NCI-H187 treated with DMSO at 0.1 percent for 48 hours (cell line): ENCODE measurements around the gene LANCL2.
"Not testable (repeated sequence)": the region's sequence is repeated elsewhere in the genome, so short reads cannot be mapped to it uniquely, and the experiment has no call there.

Source experiments
- DNase-seq: peaks from one replicate; lab custom pipeline; 2025; lab: John Stamatoyannopoulos, UW

The LANCL2 gene

DNA sequence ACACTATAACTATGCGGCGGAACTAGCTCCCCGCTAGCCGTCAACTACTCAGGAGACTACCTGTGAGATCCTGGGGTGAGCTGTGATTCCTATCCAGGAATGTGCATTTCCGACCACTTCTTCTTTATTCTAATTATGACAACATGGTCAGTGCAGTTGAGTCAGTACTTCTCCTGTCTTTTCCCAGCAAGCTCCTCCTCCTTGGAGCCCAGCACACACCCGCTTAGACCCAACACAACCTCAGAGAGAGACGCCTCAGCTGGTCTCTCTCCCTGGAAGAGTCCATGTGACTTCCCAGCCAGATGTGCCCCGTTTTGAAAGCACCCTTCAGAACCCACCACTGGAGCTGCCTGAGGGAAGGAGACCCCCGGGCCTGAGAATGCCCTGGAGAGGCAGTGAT is 106.5 kb downstream of the LANCL2 start:
- DNase-seq, result not testable (repeated sequence)

DNA sequence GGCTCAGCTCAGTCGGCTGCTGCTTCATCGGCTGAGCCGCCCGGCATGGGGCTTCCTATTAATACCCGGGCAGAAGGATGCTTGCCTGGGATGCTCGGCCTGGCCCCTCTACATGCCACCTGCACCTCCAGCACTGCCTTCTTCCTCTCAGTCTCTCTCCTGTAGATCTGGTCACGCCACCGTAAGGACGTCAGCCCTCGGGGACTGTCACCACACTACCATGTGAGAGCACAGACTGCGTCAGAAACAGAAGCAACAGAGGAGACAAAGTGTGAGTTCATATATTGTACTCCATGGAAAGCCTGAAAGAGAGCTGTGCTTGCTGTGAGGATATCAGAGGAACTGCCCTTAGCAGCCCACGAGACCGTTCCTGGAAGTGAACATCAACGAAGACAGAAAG is 107.3 kb downstream of the LANCL2 start:
- not testable (repeated sequence) for DNase-seq

DNA sequence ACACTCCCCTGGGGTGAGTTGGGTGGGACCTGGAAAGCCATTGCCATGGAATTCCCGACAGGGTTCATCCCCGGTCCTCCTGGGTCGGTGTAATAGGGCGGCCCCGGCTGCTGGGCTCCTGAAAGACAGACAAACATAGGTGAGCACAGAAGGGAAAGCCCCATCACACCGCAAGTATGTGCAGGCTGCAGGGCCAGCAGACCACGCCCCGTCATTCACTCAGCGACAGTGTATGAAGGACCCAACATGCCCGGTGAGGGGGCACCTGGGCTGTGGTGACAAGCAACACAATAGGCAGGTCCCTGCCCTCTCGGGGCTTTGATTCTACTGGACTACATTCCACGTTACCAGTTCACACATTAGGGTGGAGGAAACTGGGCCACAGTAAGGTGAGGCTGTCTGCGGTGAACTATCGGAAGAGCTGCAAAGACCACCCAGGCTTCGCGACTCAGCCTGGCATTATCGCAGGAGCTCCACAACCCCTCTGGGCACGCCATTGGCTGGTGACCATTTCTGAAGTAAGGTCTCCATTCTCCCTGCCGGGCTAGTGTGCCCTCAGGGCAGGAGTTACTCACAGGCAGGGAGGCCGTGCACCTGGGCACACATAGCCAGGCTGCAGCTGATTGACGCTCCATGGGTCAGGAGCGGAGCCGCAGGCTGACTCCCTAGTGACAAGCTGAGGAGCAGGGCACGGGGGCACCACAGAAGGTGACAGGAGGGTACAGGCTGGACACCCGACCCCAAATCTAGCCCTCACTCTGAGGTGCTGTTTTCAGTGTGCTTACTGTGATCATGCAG is 108.0 kb downstream of the LANCL2 start:
- DNase-seq, result no peak

DNA sequence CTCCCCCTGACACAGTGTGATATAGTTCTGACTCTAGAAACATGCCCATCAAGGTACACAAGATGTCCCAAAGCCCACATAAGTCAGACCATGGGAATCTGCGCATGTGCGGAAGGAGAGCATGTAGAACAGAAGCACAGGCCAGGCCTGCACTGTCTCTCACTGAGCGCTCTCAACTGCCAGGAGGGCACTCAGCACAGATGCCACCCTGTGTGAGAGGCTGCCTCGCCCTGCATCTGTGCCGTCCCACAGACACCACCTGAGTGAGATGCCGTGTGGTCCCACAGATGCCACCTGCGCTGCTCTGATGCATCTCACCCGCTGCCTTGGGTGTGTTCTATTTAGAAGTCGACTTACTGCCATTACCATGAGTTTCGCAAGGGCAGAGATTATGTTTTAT is 108.8 kb downstream of the LANCL2 start:
- DNase-seq, result no peak

DNA sequence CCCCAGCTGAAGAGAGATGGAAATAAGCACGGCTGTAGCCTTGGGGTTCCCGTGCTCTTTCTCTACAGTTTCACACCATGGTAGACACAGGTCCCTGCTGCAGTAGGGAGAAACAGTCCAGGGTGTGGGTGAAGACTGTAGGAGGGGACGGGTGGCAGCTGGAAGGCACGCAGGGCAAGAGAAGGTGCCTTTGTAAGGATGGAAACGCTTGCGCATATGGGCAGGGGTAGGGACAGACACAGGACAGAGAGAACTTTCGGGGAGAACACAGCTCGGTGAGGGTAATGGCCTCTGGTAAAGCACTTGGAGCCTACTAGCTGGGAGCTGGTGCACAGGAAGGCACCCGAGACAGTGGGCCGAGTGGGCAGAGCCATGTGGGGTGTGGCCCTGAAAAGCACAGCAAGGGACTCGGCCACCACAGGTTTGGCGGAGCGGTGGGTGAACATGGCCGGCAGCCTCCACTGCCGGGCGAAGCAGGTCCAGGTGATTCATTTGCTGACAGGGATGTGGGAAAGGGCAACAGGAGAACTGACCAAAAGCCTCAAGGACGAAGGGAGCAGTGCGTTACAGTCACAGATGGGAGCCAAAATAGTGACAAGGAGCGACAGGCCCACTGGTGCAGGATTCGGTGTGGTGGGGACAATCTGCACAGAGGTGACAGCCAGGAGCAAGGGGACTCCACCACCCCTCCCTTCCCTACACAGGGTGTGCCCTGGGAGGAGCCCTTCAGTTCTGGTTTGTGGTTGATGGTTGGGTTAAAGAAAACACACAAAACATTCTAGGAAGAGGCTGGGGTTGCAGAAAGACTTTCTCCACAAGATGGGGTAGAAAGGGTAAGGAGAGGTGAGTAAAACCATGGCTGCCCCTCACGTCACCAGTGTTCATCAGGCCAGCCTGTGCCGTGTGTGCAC is 110.1 kb downstream of the LANCL2 start:
- no peak for DNase-seq

DNA sequence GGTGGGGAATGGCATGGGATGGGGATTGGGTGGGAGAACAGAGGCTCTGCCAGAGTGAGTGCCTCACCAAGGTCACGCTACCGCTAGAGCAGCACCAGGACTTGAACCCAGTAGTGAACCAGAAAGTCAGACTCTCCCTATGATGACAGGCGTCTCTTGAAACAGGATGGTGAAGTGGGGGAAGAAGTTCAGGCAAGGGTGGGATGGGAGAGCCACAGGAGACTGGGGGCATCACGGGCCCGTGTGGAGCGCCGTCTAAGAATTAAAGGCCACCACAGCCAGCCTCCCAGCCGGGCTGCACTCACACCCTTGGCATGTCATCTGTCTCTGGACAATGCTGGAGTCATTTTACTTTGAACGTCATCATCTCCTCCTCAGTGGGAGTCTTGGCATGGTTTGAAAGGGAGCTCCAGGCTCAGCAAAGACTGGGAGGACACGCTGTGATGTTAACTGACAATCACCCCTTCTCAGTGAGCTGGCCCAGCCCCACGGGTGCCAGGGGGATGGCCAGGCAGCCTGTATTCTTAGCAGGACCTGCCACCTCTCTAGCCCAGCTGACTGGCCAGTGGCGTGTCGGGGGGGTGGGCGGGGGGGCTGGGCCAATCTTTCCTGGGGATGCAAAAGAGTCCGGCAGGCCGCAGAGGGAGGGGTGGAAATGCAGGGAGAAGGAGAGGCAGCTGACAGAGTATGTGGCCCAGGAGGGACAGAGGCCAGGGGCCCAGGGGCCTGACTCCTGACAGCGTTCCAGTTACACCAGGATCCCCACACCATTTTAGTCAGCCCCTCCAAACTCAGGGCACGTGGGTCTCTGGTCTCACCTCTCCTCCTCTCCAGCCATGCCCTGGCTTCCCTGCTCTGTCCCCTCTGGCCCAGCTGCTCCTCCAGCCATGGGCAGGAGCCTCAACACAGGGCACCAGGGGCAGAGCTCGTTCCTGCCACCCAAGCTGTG is 111.0 kb downstream of the LANCL2 start:
- DNase-seq, result no peak

DNA sequence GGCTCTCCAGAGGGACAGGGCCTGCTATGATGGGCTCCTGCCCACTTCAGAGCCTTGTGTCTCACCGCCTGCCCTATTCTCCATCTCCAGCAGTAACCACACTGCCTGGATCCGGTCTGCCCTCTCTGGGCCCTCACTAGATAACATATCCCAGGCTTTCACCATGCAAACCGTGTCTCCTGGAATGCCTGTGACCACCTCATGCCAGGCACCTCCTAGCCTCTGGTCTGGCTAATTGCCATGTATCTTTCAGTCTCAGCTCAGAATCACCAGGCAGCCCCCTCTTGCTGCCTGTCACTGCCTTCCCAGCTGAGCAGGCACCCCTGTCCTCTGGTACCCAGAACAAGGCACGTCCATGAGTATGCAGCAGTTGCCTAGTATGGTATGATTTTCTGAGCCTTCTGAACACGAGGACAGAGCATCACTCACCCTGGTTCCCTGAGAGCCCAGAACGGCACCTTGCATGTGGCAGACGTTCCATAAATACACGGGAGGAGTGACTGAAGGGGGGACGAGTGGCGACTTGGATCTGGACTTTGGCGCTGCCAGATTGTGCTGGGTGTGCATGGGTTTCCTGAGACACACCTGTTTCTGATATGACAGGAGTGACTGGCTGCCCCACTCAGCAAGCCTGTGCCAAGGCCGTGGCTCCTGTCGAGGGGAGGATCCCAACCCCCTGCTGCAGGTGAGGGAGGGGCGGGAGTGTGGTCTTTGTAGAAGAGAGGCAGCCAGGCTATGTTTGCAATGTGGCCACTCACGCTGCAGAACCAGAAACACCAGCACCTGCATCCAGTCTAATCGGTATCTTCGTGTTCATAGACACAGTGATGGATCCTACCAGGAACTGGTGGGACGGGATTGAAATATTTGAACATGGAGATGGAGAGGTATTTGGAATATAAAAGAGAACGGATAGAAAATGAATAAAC is 112.0 kb downstream of the LANCL2 start:
- no peak for DNase-seq

DNA sequence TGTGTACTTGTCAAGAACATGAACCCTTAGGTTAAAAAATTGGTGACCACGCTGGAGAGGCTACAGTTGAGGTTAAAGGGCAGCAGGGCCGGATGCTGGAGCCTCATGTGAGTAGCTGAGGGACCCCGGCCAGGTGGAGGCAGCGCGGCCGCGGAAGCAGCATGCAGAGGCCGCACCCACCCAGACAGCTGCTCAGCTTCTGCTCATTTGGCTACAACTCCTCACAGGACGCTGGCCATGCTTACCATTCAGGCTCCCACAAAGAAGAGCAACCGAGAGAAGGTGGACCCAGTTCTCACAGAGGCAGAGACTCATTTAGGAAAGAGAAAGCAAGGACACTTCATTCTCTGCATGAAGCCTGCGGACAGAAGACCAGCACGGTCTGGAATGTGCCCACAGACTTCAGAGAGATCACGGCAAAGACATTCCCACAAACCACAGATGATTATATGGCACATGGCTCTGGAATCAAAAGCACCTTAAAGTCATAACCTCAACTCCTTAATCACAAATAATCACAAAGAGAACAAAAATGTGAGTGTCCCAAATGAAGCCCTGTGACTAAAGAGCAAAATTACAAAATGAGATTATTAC is 112.7 kb downstream of the LANCL2 start:
- DNase-seq, result no peak

DNA sequence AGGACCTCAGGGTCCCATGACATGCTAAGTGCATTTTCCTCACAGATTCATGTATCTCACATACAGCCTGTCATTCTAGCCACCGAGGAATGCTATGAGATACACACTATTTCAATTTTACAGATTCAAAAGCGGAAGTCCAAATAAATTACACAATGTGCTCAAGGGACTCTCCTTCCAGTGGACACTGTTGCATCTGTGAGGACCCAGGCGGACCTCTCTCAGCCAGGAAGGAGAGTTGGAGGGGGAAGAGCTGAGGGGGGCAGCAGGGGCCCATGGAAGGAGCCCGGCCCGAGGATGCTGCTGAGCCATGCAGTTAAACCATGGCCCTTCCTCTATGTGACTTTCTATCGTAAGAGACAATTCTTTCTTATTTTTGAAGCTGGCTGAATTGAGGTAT is 113.6 kb downstream of the LANCL2 start:
- DNase-seq, result no peak

DNA sequence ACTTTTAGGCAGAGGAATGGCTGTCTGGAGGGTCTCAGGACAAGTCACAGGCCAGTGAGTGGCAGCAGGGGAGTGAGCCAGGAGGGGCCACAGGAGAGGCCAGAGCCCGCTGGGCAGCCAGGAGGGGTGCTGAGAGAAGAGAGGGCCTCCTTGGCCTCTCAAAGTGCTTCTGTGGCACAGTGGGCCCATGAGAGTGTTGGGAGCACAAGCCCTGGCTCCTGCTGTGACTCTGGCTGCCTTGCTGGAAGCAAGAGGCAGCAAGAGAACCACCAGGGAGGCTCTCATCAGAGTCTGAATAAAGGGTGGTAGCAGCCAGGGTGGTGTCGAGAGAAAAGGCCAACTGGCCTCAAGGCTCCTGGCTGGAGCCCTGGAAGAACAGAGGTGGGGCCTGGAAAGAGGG is 116.0 kb downstream of the LANCL2 start:
- DNase-seq, result no peak

DNA sequence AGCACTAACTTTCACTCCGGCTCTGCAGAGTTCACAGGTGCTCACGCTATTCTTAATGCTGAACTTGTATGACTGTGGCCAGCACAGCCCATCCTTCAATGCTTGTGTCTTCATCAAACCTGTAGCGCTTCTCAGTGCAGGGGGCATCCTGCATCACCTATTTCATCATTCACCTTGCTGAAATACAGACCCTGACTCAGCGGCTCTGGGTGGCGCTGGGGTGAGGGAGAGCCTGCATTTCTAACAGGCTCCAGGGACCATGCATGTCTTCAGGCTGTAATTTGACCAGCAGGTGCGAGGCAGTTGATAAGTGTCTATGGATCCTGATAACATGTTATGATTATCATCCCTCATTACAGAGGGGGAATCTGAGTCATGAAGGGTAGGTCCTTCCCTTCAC is 117.9 kb downstream of the LANCL2 start:
- DNase-seq, result no peak
